GM12801 (cell line): ENCODE data around the gene ADORA3.

Source experiments
- CTCF ChIP-seq: IDR thresholded peaks from one replicate; pipeline ENCODE4 v1.5.1; 2011; ENCODE audit warnings: control low read depth; ENCODE audit not compliant: insufficient read length; ENCODE audit errors: extremely low read depth

The ADORA3 gene

GRCh38 chr1:111505641-111506119 lies 2.2 kb upstream of the ADORA3 start:
- TF ChIP-seq CTCF: no peak

GRCh38 chr1:111504097-111504496 lies 664 bp upstream of the ADORA3 start:
- no peak for TF ChIP-seq CTCF

- TF ChIP-seq CTCF: no peak
Observed at GRCh38 chr1:111501645-111502044, 1.8 kb downstream of the ADORA3 start.

GRCh38 chr1:111499026-111499785 lies 4.2 kb downstream of the ADORA3 start:
- TF ChIP-seq CTCF: no peak

- TF ChIP-seq CTCF: no peak
Observed at GRCh38 chr1:111497592-111497991, 5.8 kb downstream of the ADORA3 start.

- TF ChIP-seq CTCF: no peak
Observed at GRCh38 chr1:111496398-111496797, 7.0 kb downstream of the ADORA3 start.

- TF ChIP-seq CTCF: no peak
Observed at GRCh38 chr1:111491070-111491469, 12.4 kb downstream of the ADORA3 start.
